Stimulated activated CD4-positive, alpha-beta T cell treated with anti-CD3 and anti-CD28 coated beads, Interleukin-12 subunit alpha, Interleukin-12 subunit beta, amount 100 ng/mL, for 4 hours (primary cell): ENCODE data around the gene PTPN13.
A peak's percentile ranks its signal among the peaks of the same experiment; 100 is the strongest.

Experiments
- DNase-seq: peaks from one replicate; pipeline ENCODE4 v3.0.0-alpha.2; 2020

PTPN13 gene, protein sequence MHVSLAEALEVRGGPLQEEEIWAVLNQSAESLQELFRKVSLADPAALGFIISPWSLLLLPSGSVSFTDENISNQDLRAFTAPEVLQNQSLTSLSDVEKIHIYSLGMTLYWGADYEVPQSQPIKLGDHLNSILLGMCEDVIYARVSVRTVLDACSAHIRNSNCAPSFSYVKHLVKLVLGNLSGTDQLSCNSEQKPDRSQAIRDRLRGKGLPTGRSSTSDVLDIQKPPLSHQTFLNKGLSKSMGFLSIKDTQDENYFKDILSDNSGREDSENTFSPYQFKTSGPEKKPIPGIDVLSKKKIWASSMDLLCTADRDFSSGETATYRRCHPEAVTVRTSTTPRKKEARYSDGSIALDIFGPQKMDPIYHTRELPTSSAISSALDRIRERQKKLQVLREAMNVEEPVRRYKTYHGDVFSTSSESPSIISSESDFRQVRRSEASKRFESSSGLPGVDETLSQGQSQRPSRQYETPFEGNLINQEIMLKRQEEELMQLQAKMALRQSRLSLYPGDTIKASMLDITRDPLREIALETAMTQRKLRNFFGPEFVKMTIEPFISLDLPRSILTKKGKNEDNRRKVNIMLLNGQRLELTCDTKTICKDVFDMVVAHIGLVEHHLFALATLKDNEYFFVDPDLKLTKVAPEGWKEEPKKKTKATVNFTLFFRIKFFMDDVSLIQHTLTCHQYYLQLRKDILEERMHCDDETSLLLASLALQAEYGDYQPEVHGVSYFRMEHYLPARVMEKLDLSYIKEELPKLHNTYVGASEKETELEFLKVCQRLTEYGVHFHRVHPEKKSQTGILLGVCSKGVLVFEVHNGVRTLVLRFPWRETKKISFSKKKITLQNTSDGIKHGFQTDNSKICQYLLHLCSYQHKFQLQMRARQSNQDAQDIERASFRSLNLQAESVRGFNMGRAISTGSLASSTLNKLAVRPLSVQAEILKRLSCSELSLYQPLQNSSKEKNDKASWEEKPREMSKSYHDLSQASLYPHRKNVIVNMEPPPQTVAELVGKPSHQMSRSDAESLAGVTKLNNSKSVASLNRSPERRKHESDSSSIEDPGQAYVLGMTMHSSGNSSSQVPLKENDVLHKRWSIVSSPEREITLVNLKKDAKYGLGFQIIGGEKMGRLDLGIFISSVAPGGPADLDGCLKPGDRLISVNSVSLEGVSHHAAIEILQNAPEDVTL (N-terminal part only)

DNA sequence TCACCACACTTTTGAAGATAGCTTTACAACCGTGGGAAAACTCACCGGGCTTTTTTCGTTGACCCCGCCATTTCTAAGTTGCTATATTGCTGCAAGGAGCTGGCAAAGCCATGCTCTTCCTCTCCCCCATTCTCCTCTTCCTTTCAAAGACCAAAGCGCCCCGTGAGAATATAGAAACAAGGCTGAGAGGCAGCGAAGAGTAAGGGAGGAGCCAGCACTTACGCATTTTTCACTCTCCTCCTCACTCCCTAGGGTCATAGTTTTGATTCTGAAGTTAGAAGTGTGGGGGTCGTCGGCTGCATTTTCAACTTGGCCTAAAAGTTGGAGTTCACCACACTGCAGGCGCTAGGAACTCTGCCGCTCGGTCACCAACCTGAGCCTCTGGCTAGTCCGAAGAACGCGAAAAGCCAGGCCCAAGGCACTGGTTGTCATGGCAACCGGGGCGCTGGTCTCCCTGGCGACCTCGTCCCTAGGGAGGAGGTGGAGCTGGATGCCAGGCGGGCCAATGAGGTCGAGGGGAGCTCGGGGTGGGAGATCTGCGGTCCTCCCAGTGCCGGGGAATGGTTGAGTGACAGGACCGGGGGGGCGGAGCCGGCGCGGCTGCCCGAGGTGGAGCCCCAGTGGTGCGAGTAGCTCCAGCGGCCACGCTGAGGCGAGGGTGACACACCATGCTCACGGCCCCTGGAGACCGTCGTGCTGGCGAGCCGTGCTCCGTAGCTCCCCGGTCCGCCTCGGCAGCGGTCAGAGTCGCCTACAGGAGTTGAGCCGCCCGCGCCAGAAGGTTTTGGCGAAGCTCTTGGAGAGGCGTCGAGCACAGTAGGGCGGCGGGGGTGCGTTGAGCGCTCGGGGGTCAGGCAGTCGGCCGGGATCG lies at the start of gene PTPN13:
PTPN13 (plus strand) TSS at position 628 of the 871 bp plus-strand sequence. CDS start 40,942 bp downstream, outside the sequence.
- peak; percentile 45 for DNase-seq

DNA sequence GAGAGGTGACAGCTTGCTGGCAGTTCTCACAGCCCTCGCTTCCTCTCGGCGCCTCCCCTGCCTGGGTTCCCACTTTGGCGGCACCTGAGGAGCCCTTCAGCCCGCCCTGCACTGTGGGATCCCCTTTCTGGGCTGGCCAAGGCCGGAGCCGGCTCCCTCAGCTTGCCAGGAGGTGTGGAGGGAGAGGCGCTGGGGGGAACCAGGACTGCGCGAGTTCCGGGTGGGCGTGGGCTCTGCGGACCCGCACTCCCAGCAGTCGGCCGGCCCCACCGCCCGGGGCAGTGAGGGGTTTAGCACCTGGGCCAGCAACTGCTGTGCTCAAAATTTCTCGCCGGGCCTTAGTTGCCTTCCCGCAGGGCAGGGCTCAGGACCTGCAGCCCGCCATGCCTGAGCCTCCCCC lies 47.0 kb upstream of the PTPN13 start:
- no peak for DNase-seq

DNA sequence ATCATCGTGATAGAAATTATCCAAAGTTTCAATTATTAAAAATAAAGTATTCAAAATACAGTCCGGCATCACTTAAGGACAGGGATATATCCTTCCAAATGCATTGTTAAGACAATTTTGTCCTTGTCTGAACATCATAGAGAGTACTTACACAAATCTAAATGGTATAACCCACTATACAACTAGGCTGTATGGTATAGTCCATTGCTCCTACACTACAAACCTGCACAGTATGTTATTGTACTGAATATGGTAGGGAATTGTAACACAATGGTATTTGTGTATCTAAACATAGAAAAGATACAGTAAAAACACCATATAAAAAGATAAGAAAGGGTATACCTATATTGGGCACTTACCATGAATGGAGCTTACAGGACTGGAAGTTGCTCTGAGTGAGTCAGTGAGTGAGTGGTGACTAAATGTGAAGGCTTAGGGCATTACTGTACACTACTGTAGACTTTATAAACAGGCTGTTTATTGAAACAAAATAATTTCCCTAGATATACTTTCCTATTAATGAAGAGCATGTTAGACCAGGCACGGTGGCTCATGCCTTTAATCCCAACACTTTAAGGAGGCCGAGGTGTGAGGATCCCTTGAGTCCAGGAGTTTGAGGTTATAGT lies 44.8 kb upstream of the PTPN13 start:
- DNase-seq = no peak

DNA sequence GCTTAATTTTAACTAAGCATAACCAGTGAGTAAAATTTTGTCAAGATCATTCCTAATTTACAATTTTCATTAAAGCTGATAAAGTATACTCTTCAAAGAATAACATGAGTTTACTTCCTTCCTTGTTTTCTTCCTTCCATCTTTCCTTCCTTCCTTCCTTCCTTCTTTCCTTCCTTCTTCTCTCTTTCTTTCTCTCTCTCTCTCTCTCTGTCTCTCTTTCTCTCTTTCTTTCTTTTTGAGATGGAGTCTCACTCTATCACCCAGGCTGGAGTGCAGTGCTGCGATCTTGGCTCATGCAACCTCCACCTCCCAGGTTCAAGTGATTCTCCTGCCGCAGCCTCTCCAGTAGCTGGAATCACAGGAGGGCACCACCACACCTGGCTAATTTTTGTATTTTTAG lies 42.7 kb upstream of the PTPN13 start:
- DNase-seq = no peak

DNA sequence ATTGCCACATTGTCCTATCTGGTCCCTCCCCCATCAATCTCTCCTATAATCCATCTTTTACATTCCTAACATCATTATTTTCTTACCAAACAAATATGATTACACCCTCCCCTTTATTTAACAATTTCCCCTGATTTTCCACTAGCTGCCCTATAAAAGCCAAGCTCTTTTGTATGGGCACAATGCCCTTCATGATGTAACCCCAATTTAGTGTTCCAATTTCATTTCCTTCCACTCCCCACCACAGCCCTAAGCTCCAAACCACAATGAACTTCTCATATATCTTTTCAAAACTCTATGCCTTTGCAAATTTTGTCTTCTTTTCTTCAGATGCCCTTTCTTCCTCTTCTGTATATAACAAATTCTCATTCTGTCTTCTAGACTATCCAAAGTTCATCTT lies 39.5 kb upstream of the PTPN13 start:
- no peak for DNase-seq

DNA sequence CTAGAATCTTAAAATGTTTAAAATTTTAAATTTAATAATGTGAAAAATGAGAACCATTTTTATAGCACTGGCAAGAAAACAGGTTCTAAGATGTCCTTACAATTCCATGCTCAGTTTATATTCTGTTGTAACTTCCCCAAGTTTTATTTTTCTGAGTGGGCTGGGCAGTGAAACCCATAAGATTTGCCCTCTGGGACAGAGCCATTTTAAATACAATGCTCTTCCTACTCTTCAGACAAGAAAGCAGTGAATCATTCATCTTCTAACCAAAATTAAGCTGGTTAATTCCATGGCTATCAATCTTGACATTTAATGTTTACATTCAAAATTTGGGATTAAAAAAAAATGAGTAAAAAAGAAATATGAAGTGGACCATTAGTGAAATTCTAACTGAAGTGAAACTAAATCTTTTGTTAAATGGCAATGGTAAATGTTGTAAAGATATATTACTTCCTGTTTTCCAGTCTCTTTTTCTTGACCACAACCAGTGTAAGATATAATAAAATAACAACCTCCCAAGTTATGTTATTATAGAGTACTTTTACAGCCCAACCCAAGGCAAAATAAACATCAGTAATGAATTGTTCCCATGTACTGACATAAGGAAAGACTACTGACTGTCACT lies 37.2 kb upstream of the PTPN13 start:
- DNase-seq = no peak

DNA sequence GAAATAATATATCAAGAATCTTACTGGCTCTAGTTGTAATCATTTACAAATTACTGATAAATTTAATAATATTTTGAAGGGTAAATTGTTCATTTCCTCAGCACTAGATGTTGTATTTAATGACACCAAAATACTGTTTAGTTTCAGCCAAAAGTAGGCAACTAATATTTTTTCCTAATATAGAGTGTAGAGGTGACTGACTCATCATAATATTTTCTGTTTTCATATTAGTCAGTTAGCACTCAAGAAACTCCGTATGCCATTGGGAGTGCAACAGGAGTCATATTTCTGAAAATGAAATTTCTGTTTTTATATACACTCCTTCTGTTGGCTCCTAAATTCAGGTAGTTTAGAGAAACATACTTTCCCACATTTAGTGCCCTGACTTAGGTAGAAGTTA lies 36.6 kb upstream of the PTPN13 start:
- DNase-seq = no peak

DNA sequence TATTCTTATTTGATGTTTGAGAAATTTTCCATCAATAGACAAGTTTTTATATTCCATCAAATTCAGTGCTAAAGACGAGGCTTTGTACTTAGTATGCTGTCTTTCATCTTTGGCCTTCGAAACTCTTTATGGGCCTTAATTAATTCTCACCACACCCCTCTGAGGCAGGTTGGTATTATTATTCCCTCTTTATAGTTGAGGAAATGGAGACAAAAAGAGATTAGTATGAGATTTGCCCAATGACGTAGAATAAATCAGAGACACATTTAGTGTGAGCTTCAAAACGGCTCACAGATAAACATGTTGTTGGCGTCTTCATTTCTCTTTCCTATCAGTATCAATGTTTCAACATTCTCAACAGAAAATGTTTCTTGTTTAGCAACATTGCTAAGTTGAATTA lies 35.9 kb upstream of the PTPN13 start:
- no peak for DNase-seq

DNA sequence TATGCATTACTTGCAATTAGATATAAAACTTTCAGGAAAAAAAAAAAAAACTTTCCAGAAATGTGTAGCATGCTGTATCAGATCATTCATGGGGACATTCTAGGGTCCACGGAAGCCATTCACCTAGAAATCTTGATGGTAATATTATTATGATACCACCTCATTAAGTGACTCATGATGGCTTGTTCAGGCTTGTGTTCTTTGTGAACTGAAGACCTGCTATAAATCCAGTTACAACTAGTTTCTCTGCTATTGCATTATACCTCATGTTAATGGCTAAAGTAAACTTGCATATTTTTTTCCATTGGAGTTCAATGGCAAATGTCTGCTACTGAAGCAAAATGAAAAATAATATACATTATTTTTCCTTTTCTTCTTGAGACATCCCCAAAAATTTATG lies 35.3 kb upstream of the PTPN13 start:
- DNase-seq = no peak

DNA sequence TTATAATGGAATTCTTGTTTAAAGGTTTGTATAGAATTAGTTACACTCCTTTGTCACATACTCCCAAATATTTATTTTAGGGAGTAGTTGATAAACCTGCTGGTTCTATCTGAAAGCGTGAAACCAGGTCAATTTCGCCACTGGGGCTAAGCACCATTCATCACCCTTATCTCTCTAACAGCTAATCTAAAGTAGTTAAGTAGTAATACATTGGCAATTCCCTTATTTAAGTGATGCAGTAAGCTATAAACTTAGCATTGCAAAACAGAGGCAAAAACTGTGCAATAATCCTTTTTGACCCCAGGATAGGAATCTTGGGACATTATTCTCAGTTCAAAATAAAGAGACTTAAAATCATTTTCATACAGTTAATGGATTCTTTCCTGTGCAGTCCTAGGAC lies 33.7 kb upstream of the PTPN13 start:
- DNase-seq = no peak

DNA sequence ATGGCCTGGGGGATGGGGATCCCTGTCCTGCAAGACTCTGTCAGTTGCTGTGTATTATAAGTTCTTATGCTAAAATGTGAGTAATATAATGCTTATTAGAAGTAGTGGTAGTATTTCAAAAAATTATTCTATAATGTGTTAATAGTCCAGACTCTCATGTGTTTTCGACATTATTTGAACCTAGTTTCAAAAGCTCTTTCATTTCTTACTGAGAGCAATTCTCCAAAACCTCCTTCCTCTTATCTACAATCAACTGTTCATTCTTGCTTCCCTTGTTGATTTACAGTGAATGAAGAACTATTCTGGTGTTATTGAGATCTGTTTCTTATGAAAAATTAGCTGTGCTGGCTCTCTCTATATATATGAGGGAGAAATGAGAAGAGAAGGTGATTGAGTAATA lies 32.9 kb upstream of the PTPN13 start:
- no peak for DNase-seq

DNA sequence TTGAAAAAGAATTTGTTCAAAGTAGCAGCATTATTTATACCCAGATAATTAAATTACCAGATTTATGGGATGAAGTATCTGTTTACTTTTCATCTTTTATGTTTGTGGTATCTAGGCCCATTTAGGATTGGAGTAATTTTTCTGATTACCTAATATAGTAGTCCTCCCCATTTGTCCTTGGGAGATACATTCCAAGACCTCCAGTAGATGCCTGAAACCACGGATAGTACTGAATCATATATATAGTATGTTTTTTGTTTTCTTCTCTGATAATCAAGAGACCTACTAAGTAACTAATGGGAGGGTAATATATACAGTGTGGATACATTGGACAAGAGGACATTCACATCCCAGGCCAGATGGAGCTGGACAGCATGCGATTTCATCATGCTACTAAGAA lies 30.7 kb upstream of the PTPN13 start:
- no peak for DNase-seq

DNA sequence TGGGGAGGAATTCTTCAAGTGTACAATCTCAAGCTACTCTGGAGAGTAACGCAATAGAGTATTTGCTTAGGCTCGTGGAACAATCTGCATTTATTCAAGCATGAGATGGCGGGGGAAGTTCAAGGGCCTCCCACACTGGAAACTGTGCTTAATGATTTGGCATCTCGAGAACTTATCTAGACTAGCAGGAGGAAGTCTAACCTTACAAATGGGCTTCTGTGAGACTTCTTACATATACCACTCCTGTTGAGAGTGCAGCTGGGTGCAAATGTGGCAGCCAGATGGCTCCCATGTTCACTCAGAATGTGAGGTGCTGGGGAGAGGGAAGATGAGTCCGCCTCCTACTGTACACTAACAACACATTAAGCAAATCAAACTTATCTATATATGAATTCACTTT lies 29.3 kb upstream of the PTPN13 start:
- DNase-seq = no peak

DNA sequence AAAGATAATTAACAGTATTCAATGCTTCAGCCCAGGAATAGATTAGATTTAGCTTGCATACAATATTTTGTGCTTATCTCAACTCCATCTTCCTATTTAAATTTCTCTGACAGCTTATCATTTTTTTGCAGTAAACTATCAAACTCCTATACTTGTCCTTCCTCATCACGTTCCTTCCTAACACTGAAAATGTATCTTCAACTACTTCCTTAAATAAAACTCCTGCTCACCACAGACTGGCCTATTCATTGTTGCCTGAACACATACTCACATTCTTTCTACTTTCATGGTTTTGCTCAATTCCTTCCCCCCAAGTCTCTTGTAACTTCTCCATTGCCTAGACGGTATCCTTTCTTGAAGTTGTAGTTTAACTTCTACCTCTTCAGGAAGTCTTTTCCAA lies 28.5 kb upstream of the PTPN13 start:
- no peak for DNase-seq

DNA sequence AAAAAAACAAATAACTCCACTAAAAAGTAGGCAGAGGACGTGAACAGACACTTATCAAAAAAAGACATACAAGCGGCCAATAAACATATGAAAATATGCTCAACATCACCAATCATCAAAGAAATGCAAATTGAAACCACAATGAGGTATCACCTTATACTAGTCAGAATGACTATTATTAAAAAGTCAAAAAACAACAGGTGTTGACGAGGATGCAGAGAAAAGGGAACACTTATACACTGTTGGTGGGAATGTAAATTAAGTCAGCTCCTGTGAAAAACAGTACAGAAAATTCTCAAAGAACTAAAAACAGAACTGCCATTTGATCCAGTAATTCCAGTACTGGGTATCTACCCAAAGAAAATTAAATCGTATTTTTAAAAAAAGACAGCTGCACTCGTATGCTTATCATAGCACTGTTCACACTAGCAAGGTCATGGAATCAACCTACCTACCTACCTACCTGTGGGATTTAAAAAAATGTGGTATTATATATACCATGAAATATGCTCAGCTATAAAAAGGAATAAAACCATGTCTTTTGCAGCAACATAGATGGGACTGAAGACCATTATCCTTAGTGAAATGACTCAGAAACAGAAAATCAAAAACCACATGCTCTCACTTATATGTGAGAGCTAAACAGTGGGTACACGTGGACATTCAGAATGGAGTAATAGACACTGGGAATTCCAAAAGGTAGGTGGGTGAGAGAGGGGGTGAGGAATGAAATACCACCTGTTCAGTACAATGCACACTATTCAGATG lies 24.8 kb upstream of the PTPN13 start:
- DNase-seq = no peak

DNA sequence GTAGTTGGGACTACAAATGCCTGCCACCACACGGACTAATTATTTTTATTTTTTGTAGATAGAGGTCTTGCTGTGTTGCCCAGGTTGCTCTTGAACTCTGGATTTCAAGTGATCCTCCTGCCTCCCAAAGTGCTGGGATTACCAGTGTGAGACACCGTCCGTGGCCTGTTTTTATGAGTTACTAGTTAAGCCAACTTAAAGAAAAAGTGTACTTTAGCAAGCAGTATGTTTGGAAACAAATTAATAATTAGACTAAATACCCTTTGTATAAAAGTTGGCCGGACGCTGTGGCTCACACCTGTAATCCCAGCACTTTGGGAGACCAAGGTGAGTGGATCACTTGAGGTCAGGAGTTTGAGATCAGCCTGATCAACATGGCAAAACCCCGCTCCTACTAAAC lies 14.2 kb upstream of the PTPN13 start:
- no peak for DNase-seq

DNA sequence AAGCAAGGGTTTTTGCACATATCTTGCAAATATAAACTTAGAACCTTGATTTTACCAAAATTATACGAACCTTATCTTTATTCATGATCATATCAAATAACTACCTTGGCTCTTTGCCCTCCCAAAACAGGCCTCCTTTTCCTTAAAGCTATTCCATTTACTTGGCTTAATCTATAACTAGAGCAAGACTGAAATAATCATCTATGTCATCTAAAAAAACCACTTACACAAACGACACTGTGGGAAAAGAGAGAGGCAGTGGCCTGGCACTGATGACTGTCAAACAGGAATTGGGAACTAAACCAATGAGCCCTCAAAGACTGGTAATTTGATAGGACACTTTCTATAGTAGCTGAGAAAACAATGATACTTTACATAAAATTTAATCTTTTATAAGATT lies 11.7 kb upstream of the PTPN13 start:
- no peak for DNase-seq

DNA sequence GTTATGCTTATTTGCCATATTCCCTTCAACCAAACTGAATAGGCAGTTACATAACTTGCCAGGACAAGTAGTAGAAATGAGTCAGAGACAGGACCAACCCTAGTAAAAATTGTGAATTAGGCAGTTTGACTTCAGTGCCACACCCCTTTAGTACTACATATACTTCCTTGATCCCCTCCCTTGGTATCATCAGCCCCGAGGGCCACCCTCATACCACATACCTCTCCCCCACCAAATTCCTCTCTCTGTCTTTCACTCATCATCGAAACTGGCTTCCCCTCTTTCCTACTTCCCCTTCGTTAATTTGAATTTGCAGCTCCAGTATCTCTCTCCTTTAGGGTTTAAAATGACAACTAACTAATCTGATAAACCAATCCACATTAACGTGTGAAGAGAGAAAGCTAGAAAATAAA lies 7.9 kb upstream of the PTPN13 start:
- no peak for DNase-seq

DNA sequence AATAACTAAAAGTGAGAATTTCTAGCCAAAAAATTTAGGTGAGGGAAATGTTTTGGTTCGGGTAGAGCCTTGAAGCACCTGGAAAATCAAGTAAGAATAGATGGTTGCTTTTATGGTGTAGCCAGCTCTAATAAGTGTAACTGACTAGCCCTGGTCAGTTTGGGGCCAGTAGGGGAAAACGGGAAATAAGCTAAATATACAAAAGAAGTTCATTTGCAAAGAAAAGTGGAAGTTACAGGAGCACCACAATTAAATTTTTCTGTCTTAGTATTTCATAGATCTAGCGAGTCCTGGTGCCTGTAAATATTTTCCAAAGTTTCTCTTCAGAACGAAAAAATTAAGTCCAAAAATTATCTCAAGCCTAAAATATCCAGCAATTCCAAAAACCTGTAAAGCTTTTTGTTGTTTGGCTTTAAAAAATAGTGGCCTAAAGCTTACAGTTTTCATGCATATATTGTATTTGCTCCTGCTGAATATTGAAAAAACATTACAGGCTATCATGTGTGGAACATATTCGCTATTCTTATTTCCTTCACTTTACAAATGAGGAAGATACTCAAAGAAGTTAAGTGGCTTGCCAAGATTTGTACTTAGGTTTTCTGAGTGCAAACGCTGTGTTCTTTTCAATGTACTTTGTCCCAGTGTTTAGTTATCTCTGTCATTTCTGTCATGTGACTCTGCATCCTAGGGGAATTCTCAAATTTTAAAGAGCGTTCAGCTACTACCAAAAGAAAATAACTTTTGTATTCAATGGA lies 7.3 kb upstream of the PTPN13 start:
- no peak for DNase-seq
